H1 (cell line): ENCODE measurements around the gene CGREF1. TPM values are rescaled to one million over a fixed set of nuclear protein-coding genes. Genes with fewer than 3 reads are reported as not detected.

ENCODE experiments used
- CTCF ChIA-PET: fragments of 300-600 bp; sonication (Branson Sonifier 250); formaldehyde crosslinking; loops from one replicate; lab custom pipeline; 2021; ENCODE audit not compliant: partially characterized antibody; lab: Charles Lee
- POLR2A ChIA-PET: fragments of 300-600 bp; sonication (Branson Sonifier 250); formaldehyde crosslinking; loops from one replicate; lab custom pipeline; 2021; ENCODE audit warnings: inconsistent platforms; ENCODE audit not compliant: partially characterized antibody; lab: Charles Lee
- DNase-seq, 2 experiments: peaks; one replicate each; pipeline versions ENCODE4 v3.0.0 to v3.0.0-alpha.2; 2010 to 2022; ENCODE audit warnings: low spot score in 2 of 2, low read depth in 1 of 2, mixed read lengths in 1 of 2
- FAIRE-seq: peaks from 2 replicates; lab custom pipeline; 2011; peaks lifted over from hg19 to GRCh38; lab: Jason Lieb, UNC
- H2AFZ ChIP-seq: 2 replicates; pipeline ENCODE4 v1.8.1; 2012; ENCODE audit warnings: low read length, inconsistent platforms
- H2AK5ac ChIP-seq: 2 replicates; pipeline ENCODE4 v1.6.1; 2013; ENCODE audit warnings: low read depth, low read length
- H2BK120ac ChIP-seq: replicated peaks from 2 replicates; pipeline ENCODE3; 2013; ENCODE audit warnings: low read depth, low read length, inconsistent platforms
- H2BK12ac ChIP-seq: 2 replicates; pipeline ENCODE4 v1.6.1; 2013; ENCODE audit warnings: low read depth, low read length
- H2BK15ac ChIP-seq: 2 replicates; pipeline ENCODE4 v1.6.1; 2013; ENCODE audit warnings: low read length
- H2BK20ac ChIP-seq: 2 replicates; pipeline ENCODE4 v1.6.1; 2013; ENCODE audit warnings: low read length
- H2BK5ac ChIP-seq: 2 replicates; pipeline ENCODE4 v1.6.1; 2013; ENCODE audit warnings: low read depth, low read length
- H3K14ac ChIP-seq: 2 replicates; pipeline ENCODE4 v1.6.1; 2013; ENCODE audit warnings: inconsistent platforms; ENCODE audit not compliant: insufficient read length
- H3K18ac ChIP-seq: 2 replicates; pipeline ENCODE4 v1.6.1; 2013; ENCODE audit warnings: low read length; ENCODE audit errors: extremely low read depth
- H3K23ac ChIP-seq: 2 replicates; pipeline ENCODE4 v1.6.1; 2013; ENCODE audit warnings: inconsistent platforms; ENCODE audit not compliant: insufficient read length
- H3K23me2 ChIP-seq: 2 replicates; pipeline ENCODE4 v1.6.1; 2013; ENCODE audit warnings: low read depth, low read length
- H3K27ac ChIP-seq: 2 replicates; pipeline ENCODE4 v1.6.1; 2011; ENCODE audit warnings: low read depth, low read length, inconsistent platforms
- H3K27me3 ChIP-seq, 4 experiments: replicated peaks in 1 of 4; 1 replicate in 1 of 4; 2 replicates in 3 of 4; pipeline versions ENCODE4 v1.6.1 to v1.8.1; 2011 to 2013; ENCODE audit warnings: low read length in 3 of 4, mild to moderate bottlenecking in 3 of 4, inconsistent platforms in 2 of 4, mixed read lengths in 2 of 4, moderate library complexity in 1 of 4; ENCODE audit not compliant: control insufficient read depth in 3 of 4, insufficient read depth in 3 of 4; ENCODE audit errors: extremely low read depth in 1 of 4
- H3K36me3 ChIP-seq, 4 experiments: 2 replicates each; pipeline versions ENCODE4 v1.6.1 to v1.8.1; 2011 to 2013; ENCODE audit warnings: mild to moderate bottlenecking in 4 of 4, low read length in 3 of 4, moderate library complexity in 2 of 4, control low read depth in 1 of 4, inconsistent platforms in 1 of 4; ENCODE audit not compliant: insufficient read depth in 4 of 4, control insufficient read depth in 2 of 4
- H3K4ac ChIP-seq: replicated peaks from 2 replicates; pipeline ENCODE3; 2013; ENCODE audit warnings: low read length, low read depth, mixed read lengths, inconsistent platforms; ENCODE audit not compliant: insufficient read length
- H3K4me1 ChIP-seq, 4 experiments: replicated peaks in 1 of 4; 1 replicate in 1 of 4; 2 replicates in 3 of 4; pipeline versions ENCODE4 v1.6.1 to v1.8.1; 2011 to 2013; ENCODE audit warnings: low read length in 3 of 4, inconsistent platforms in 2 of 4, mixed read lengths in 1 of 4; ENCODE audit not compliant: insufficient read depth in 4 of 4, control insufficient read depth in 3 of 4
- H3K4me2 ChIP-seq, 2 experiments: 2 replicates each; pipeline versions ENCODE4 v1.6.1 to v1.8.1; 2011 to 2013; ENCODE audit warnings: low read depth in 2 of 2, low read length in 2 of 2, control low read depth in 1 of 2, inconsistent platforms in 1 of 2, mild to moderate bottlenecking in 1 of 2; ENCODE audit not compliant: insufficient read depth in 1 of 2
- H3K4me3 ChIP-seq, 4 experiments: fragments of 200-600, 300-600 bp in 1 of 4; sonication (generic), shearing (Covaris generic), sonication (Bioruptor Twin) in 1 of 4; 2 replicates each; pipeline versions ENCODE4 v1.5.1 to v1.8.1; 2011 to 2016; ENCODE audit warnings: low read length in 4 of 4, low read depth in 3 of 4, control low read depth in 2 of 4, inconsistent platforms in 2 of 4, mild to moderate bottlenecking in 2 of 4, mixed read lengths in 1 of 4, moderate library complexity in 1 of 4; ENCODE audit not compliant: insufficient read depth in 2 of 4; ENCODE audit errors: extremely low read depth in 1 of 4
- H3K56ac ChIP-seq: replicated peaks from 2 replicates; pipeline ENCODE3; 2013; ENCODE audit warnings: low read depth, mild to moderate bottlenecking, mixed read lengths, low read length, inconsistent platforms; ENCODE audit not compliant: insufficient read length
- H3K79me1 ChIP-seq: 2 replicates; pipeline ENCODE4 v1.6.1; 2013; ENCODE audit warnings: low read depth, low read length, control low read depth
- H3K79me2 ChIP-seq, 2 experiments: 2 replicates each; pipeline versions ENCODE4 v1.6.1 to v1.8.1; 2012 to 2013; ENCODE audit warnings: low read length in 2 of 2, mild to moderate bottlenecking in 2 of 2, inconsistent platforms in 1 of 2; ENCODE audit not compliant: insufficient read depth in 2 of 2, control insufficient read depth in 1 of 2
- H3K9ac ChIP-seq, 4 experiments: replicated peaks in 1 of 4; 1 replicate in 1 of 4; 2 replicates in 3 of 4; pipeline versions ENCODE4 v1.6.1 to v1.8.1; 2011 to 2013; ENCODE audit warnings: low read depth in 3 of 4, low read length in 3 of 4, control low read depth in 2 of 4, mild to moderate bottlenecking in 2 of 4, moderate library complexity in 2 of 4, inconsistent platforms in 1 of 4; ENCODE audit errors: extremely low read depth in 1 of 4
- H3K9me3 ChIP-seq, 2 experiments: 2 replicates each; pipeline versions ENCODE4 v1.6.1 to v1.8.1; 2012 to 2013; ENCODE audit warnings: mild to moderate bottlenecking in 2 of 2, moderate library complexity in 2 of 2, control low read depth in 1 of 2, inconsistent platforms in 1 of 2, low read depth in 1 of 2, low read length in 1 of 2, mixed read lengths in 1 of 2; ENCODE audit not compliant: insufficient read depth in 2 of 2
- H4K20me1 ChIP-seq, 2 experiments: replicated peaks in 1 of 2; 2 replicates each; pipeline versions ENCODE3 to v1.8.1; 2011 to 2013; ENCODE audit warnings: inconsistent platforms in 2 of 2, low read length in 2 of 2, mild to moderate bottlenecking in 1 of 2; ENCODE audit not compliant: insufficient read depth in 2 of 2, control insufficient read depth in 1 of 2
- H4K5ac ChIP-seq: 2 replicates; pipeline ENCODE4 v1.6.1; 2013; ENCODE audit warnings: low read length, low read depth, mixed read lengths, inconsistent platforms; ENCODE audit not compliant: insufficient read length
- H4K8ac ChIP-seq: 2 replicates; pipeline ENCODE4 v1.8.0; 2013; ENCODE audit warnings: mild to moderate bottlenecking, moderate library complexity, low read length, inconsistent platforms; ENCODE audit not compliant: insufficient read depth; ENCODE audit errors: extremely low read depth
- H4K91ac ChIP-seq: replicated peaks from 2 replicates; pipeline ENCODE3; 2013; ENCODE audit warnings: low read length, mixed read lengths, inconsistent platforms; ENCODE audit not compliant: insufficient read length
- BACH1 ChIP-seq: IDR thresholded peaks from 2 replicates; pipeline ENCODE4 v1.6.1; 2012; ENCODE audit warnings: low read length, improper control_type of control experiment
- FOSL1 ChIP-seq: IDR thresholded peaks from 2 replicates; pipeline ENCODE4 v1.6.1; 2011; ENCODE audit warnings: mild to moderate bottlenecking, low read depth, low read length, moderate library complexity; ENCODE audit not compliant: insufficient read depth
- RXRA ChIP-seq: IDR thresholded peaks from 2 replicates; pipeline ENCODE4 v1.6.1; 2011; ENCODE audit warnings: low read depth, mild to moderate bottlenecking, low read length, moderate library complexity; ENCODE audit not compliant: insufficient read depth
- TCF12 ChIP-seq: IDR thresholded peaks from 2 replicates; pipeline ENCODE4 v1.6.1; 2011; ENCODE audit warnings: low read depth, mild to moderate bottlenecking, low read length
- WGBS, 2 experiments: shearing (Covaris generic) in 1 of 2; methylation state at CpG; one replicate each; pipeline versions ENCODE4 v1.1.6 to v1.1.7; 2013 to 2015; ENCODE audit warnings: low lambda C conversion rate in 2 of 2, mixed read lengths in 2 of 2, inconsistent platforms in 1 of 2, low coverage in 1 of 2, missing lambda C conversion rate in 1 of 2; ENCODE audit not compliant: insufficient replicate concordance in 2 of 2, insufficient coverage in 1 of 2, insufficient read length in 1 of 2; ENCODE audit errors: extremely low coverage in 1 of 2, missing lambda C conversion rate in 1 of 2; 5-methylcytosine and 5-hydroxymethylcytosine counted together
- polyA plus RNA-seq, 7 experiments: library from polyadenylated mRNA; depleted of rRNA in 3 of 7; stranded (reverse) in 5 of 7; unstranded in 2 of 7; fragments of >200 nt in 5 of 7; fragments of 200-250 nt in 2 of 7; gene quantifications; 1 replicate in 5 of 7; 2 replicates in 1 of 7; 4 replicates in 1 of 7; pipeline versions ENCODE4 v1.2.1 to v1.2.3, GENCODE V29; 2011 to 2013; ENCODE audit warnings: missing spikeins in 2 of 7, mixed read lengths in 2 of 7
- total RNA-seq: library from RNA; stranded (reverse); fragmentation: NEBNext Ultra II Directional; extraction: Animal tissue kit (Norgen Biotek cat#: 25700); gene quantifications from 2 replicates; pipeline ENCODE4 v1.2.1, GENCODE V29; 2021

Gene CGREF1
- total and polyA plus RNA-seq, 2 of the 8 experiments (the other 6 are each of a cell fraction or from before 2014, with no cell fraction given): 2.5 to 3.4 TPM

DNA sequence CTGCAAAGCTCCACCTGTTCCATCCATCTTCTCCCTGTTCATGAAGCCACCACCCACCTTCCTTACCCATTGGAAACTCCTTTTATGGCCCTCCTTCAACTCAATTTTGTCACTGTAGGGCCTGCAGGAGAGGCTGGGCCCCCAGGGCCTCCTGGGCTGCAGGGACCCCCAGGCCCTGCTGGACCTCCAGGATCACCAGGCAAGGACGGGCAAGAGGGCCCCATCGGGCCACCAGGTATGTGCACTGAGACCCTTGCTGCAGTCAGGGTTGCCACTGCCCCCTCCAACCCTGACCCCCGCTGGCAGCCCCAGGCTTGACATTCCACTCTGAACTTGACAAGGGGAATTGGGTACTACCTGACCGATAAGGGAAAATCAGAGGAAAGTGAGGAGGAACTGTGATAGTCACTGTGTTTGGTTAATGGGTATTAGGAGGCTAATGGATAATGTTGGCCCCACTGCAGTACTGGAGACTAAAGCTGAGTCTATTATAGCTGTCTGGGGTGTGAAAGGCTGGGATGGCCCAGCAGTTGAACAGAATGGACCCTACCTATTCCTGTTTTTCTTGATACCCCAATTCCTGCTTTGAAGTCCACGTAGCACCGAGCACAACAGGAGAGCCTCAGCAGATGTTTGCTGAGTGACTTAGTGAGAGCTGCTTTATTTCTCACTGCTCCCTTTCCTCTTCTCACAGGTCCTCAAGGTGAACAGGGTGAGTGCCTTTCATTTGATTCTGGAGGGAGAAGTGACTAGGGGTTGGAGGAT, 34.4 kb downstream of the CGREF1 start:
- FAIRE-seq: no peak
- no peak overlapping the region for H3K56ac ChIP-seq
- H4K8ac ChIP-seq: no peak overlapping the region
- peaks cover 0 to 1% of the 10 kb centered on the region in 2 experiments for H4K20me1 ChIP-seq
- H2AFZ ChIP-seq: no peak overlapping the region
- H3K23ac ChIP-seq: no peak overlapping the region
- no peaks in the 10 kb centered on the region for H3K36me3 ChIP-seq
- H3K4ac ChIP-seq: no peak overlapping the region
- no peak overlapping the region for H3K9ac ChIP-seq
- H3K27ac ChIP-seq: no peak overlapping the region
- DNase-seq: no peak
- no peak for TF ChIP-seq RXRA
- no peak for TF ChIP-seq TCF12
- TF ChIP-seq BACH1: no peak
- no peak for TF ChIP-seq FOSL1
- H3K4me3 ChIP-seq: no peak overlapping the region
- H3K4me1 ChIP-seq: peaks cover 4 to 28% (median 10%) of the 10 kb centered on the region in 4 experiments; a peak in 6 of 7 replicates
- no peak overlapping the region for H2BK120ac ChIP-seq
- H4K5ac ChIP-seq: no peak overlapping the region
- H3K79me1 ChIP-seq: no peaks in the 10 kb centered on the region
- ChIA-PET POLR2A (interaction anchor here (0.6 to 5.9 kb wide), 6 partner anchors 12 to 272 kb away, joined by 4 to 63 read pairs (median 13); partner anchors contain the start of genes AGBL5, ATRAID, GTF3C2 and OST4), CTCF (interaction anchor here (0.7 to 16.5 kb wide), 9 partner anchors 8 to 165 kb away, joined by 3 to 160 read pairs (median 3); partner anchors contain the start of genes AGBL5 and PREB)
- H2BK20ac ChIP-seq: no peak overlapping the region
- H2BK5ac ChIP-seq: no peak overlapping the region
- no peak overlapping the region for H2AK5ac ChIP-seq
- H3K79me2 ChIP-seq: no peaks in the 10 kb centered on the region
- H3K4me2 ChIP-seq: no peak overlapping the region; a peak in 1 of 4 replicates
- no peak overlapping the region; the same call in 1 of the 2 replicates for H2BK12ac ChIP-seq
- H2BK15ac ChIP-seq: no peak overlapping the region
- H4K91ac ChIP-seq: no peak overlapping the region
- peaks cover 13% of the 10 kb centered on the region; the same call in 1 of the 2 replicates for H3K23me2 ChIP-seq
- no peak overlapping the region for H3K14ac ChIP-seq
- 89% methylated on average over 6 of the region's 6 CpGs; no CpG with 5 or more reads in 1 of the 2 experiments for WGBS, 2 experiments
- H3K27me3 ChIP-seq: peaks cover 0 to 9% (median 4%) of the 10 kb centered on the region in 4 experiments; a peak in 2 of 7 replicates
- H3K18ac ChIP-seq: no peak overlapping the region
- no peaks in the 10 kb centered on the region for H3K9me3 ChIP-seq
